ENCODE results near the gene GLB1L3.

Gene GLB1L3

GRCh38 chr11:134346101-134346975 lies 70.2 kb downstream of the GLB1L3 start:
- DNase-seq: no peak

- no peak for DNase-seq
Measured at GRCh38 chr11:134346976-134347350, 70.8 kb downstream of the GLB1L3 start.

- no peak for DNase-seq
Measured at GRCh38 chr11:134347441-134347840, 71.3 kb downstream of the GLB1L3 start.

GRCh38 chr11:134349109-134349801 lies 73.1 kb downstream of the GLB1L3 start:
- DNase-seq: no peak

- no peak for DNase-seq
Measured at GRCh38 chr11:134349802-134350355, 73.7 kb downstream of the GLB1L3 start.

- no peak for DNase-seq
Measured at GRCh38 chr11:134350381-134350780, 74.2 kb downstream of the GLB1L3 start.

- DNase-seq: no peak
Measured at GRCh38 chr11:134352111-134352510, 75.9 kb downstream of the GLB1L3 start.

GRCh38 chr11:134355136-134355535 lies 79.0 kb downstream of the GLB1L3 start:
- DNase-seq: no peak

- DNase-seq: no peak
Measured at GRCh38 chr11:134355656-134356055, 79.5 kb downstream of the GLB1L3 start.

- no peak for DNase-seq
Measured at GRCh38 chr11:134356656-134357544, 80.7 kb downstream of the GLB1L3 start.

GRCh38 chr11:134357545-134357839 lies 81.3 kb downstream of the GLB1L3 start:
- DNase-seq: no peak

- no peak for DNase-seq
Measured at GRCh38 chr11:134358165-134358855, 82.1 kb downstream of the GLB1L3 start.

- DNase-seq: no peak
Measured at GRCh38 chr11:134358856-134359490, 82.8 kb downstream of the GLB1L3 start.

- DNase-seq: no peak
Measured at GRCh38 chr11:134359646-134360045, 83.5 kb downstream of the GLB1L3 start.

GRCh38 chr11:134360050-134360835 lies 84.1 kb downstream of the GLB1L3 start:
- peak in 1 of 2 experiments; percentile 10 for DNase-seq

- no peak for DNase-seq
Measured at GRCh38 chr11:134361661-134362060, 85.5 kb downstream of the GLB1L3 start.

GRCh38 chr11:134362192-134362901 lies 86.2 kb downstream of the GLB1L3 start:
- DNase-seq: no peak

- no peak for DNase-seq
Measured at GRCh38 chr11:134363161-134363560, 87.0 kb downstream of the GLB1L3 start.

GRCh38 chr11:134363592-134363991 lies 87.4 kb downstream of the GLB1L3 start:
- no peak for DNase-seq

- DNase-seq: no peak
Measured at GRCh38 chr11:134364261-134364660, 88.1 kb downstream of the GLB1L3 start.
